Measurements from ENCODE around the gene HIGD1A. TPM values are rescaled to one million over a fixed set of nuclear protein-coding genes. Genes with fewer than 3 reads are reported as not detected.

HIGD1A gene
- total RNA-seq, 2 experiments from 2014 or later: 60.4 to 75.8 TPM

DNA sequence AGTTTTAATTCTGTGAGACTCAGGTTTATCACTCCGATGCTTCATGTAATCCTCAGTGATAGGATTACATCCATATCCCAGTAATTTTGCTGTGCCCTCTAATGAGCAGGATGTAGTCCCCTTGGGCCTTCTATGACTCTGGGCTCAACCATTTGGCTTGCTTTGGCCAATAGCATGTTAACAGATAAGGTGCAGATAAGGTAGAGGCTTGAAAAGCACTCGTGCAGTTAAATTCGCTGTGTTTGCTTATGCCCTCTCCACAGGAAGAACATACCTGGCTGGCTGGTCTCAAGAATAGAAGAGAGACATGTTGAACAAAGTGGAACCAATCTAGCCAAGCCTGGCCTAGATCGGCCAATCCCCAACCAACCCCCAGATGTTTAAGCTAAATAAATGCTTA lies 51.3 kb downstream of the HIGD1A start:
- BruUV-seq (replicated peaks): no TSS peak
- H3K4me1 ChIP-seq (ENCODE audit: insufficient read depth, low read length, poor library complexity, severe bottlenecking): no peaks in the 10 kb centered on the region
- POLR2A ChIA-PET: no interaction called here
- intact Hi-C loops (cut with micrococcal nuclease; ENCODE audit: unreplicated experiment): no loop called here
- no peak overlapping the region for H3K4me3 ChIP-seq (ENCODE audit: low read depth, low read length, poor library complexity, severe bottlenecking)
- no peaks in the 10 kb centered on the region for H3K36me3 ChIP-seq (ENCODE audit: insufficient read depth, low read length)
- no peaks in the 10 kb centered on the region for H3K9me2 ChIP-seq (ENCODE audit: insufficient read depth, low read length)
- no peak overlapping the region for H2AFZ ChIP-seq (ENCODE audit: low read length)
- H3K79me2 ChIP-seq (ENCODE audit: insufficient read depth, low read depth, low read length): no peaks in the 10 kb centered on the region
- H4K20me1 ChIP-seq (ENCODE audit: insufficient read depth, low read length): no peaks in the 10 kb centered on the region
- CTCF ChIA-PET (ENCODE audit: unreplicated experiment): no interaction called here
- H3K27ac ChIP-seq (ENCODE audit: low read depth, low read length, poor library complexity, severe bottlenecking): no peak overlapping the region
- no peak for DNase-seq (ENCODE audit: low spot score)
- TF ChIP-seq, protein P1, sequence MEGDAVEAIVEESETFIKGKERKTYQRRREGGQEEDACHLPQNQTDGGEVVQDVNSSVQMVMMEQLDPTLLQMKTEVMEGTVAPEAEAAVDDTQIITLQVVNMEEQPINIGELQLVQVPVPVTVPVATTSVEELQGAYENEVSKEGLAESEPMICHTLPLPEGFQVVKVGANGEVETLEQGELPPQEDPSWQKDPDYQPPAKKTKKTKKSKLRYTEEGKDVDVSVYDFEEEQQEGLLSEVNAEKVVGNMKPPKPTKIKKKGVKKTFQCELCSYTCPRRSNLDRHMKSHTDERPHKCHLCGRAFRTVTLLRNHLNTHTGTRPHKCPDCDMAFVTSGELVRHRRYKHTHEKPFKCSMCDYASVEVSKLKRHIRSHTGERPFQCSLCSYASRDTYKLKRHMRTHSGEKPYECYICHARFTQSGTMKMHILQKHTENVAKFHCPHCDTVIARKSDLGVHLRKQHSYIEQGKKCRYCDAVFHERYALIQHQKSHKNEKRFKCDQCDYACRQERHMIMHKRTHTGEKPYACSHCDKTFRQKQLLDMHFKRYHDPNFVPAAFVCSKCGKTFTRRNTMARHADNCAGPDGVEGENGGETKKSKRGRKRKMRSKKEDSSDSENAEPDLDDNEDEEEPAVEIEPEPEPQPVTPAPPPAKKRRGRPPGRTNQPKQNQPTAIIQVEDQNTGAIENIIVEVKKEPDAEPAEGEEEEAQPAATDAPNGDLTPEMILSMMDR (conservative IDR thresholded peaks at IDR 0.05; ENCODE audit: low read length): no peak
- no peak for TF ChIP-seq EZH2phosphoT487 (IDR thresholded peaks at IDR 0.05; ENCODE audit: borderline replicate concordance, low read depth, low read length)
- no peak overlapping the region for H3K4me2 ChIP-seq (ENCODE audit: low read length)
- H3K9me3 ChIP-seq (ENCODE audit: low read length): no peaks in the 10 kb centered on the region

DNA sequence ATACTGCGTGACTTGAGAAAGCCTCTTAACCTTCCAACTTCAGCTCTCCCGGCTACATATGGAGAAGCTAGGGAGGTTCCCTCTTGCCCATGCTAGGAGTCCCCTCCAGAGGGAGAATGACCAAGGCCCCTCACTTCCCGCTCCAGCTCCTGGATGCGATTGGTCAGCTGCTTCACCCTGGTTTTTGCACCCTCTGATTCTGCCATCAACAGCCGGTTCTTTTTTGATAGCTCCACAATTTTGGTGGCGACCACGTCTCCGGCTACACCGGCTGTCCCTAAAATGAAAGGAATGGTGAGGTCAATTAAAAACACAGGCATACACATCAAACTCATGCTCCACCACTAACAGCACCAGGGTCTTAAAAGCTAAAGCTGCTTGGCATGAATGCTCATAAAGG lies 51.8 kb downstream of the HIGD1A start:
- Histone ChIP-seq H3K4me2 (ENCODE audit: low read length) (no peak overlapping the region), H2AFZ (ENCODE audit: low read length) (no peak overlapping the region), H3K9me2 (ENCODE audit: insufficient read depth, low read length) (no peaks in the 10 kb centered on the region), H3K4me1 (ENCODE audit: insufficient read depth, low read length, poor library complexity, severe bottlenecking) (no peaks in the 10 kb centered on the region), H4K20me1 (ENCODE audit: insufficient read depth, low read length) (no peaks in the 10 kb centered on the region), H3K9me3 (ENCODE audit: low read length) (no peaks in the 10 kb centered on the region), H3K4me3 (ENCODE audit: low read depth, low read length, poor library complexity, severe bottlenecking) (no peak overlapping the region), H3K36me3 (ENCODE audit: insufficient read depth, low read length) (no peaks in the 10 kb centered on the region), H3K27ac (ENCODE audit: low read depth, low read length, poor library complexity, severe bottlenecking) (no peak overlapping the region), H3K79me2 (ENCODE audit: insufficient read depth, low read depth, low read length) (no peaks in the 10 kb centered on the region)
- DNase-seq (ENCODE audit: low spot score): no peak
- TF ChIP-seq EZH2phosphoT487 (IDR thresholded peaks at IDR 0.05; ENCODE audit: borderline replicate concordance, low read depth, low read length): no peak
- TF ChIP-seq, protein P1 (conservative IDR thresholded peaks at IDR 0.05; ENCODE audit: low read length): no peak
- ChIA-PET CTCF (ENCODE audit: unreplicated experiment) (interaction anchor here (0.9 kb wide), 1 partner anchor 169 kb away, joined by 3 read pairs; no protein-coding TSS in a partner anchor), POLR2A (interaction anchor here (1.0 kb wide), 1 partner anchor 14 kb away, joined by 3 read pairs; no protein-coding TSS in a partner anchor)
- no TSS peak for BruUV-seq (replicated peaks)
- intact Hi-C loops (cut with micrococcal nuclease; ENCODE audit: unreplicated experiment): no loop called here

DNA sequence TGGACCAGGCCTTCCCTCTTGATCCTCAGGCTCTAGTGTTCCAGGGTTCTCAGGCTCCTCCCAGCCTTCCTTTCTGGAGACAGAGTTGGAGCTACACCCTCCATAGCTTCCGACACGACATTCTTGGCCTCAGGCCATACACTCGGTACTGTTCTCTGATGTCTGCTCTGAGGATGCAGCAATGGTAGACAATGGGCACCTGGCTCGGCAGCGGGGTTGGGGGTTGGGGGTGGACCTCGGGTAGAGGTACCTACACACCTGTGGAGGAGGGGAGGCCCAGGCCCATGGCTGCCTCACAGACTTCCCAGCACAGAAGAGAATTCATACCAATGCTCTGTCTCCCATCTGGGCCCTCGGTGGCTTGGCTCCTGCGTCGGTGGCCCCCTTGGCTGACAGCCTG lies 52.7 kb downstream of the HIGD1A start:
- ChIA-PET CTCF (ENCODE audit: unreplicated experiment) (interaction anchor here (0.9 kb wide), 1 partner anchor 168 kb away, joined by 3 read pairs; no protein-coding TSS in a partner anchor), POLR2A (interaction anchor here (1.0 kb wide), 1 partner anchor 15 kb away, joined by 3 read pairs; no protein-coding TSS in a partner anchor)
- Histone ChIP-seq H3K4me1 (ENCODE audit: insufficient read depth, low read length, poor library complexity, severe bottlenecking) (no peaks in the 10 kb centered on the region), H3K9me2 (ENCODE audit: insufficient read depth, low read length) (no peaks in the 10 kb centered on the region), H3K27ac (ENCODE audit: low read depth, low read length, poor library complexity, severe bottlenecking) (no peak overlapping the region), H3K9me3 (ENCODE audit: low read length) (no peaks in the 10 kb centered on the region), H3K36me3 (ENCODE audit: insufficient read depth, low read length) (no peaks in the 10 kb centered on the region), H2AFZ (ENCODE audit: low read length) (no peak overlapping the region), H3K4me3 (ENCODE audit: low read depth, low read length, poor library complexity, severe bottlenecking) (no peak overlapping the region), H3K79me2 (ENCODE audit: insufficient read depth, low read depth, low read length) (no peaks in the 10 kb centered on the region), H4K20me1 (ENCODE audit: insufficient read depth, low read length) (no peaks in the 10 kb centered on the region), H3K4me2 (ENCODE audit: low read length) (no peak overlapping the region)
- intact Hi-C loops (cut with micrococcal nuclease; ENCODE audit: unreplicated experiment): no loop called here
- TF ChIP-seq, protein P1 (conservative IDR thresholded peaks at IDR 0.05; ENCODE audit: low read length): no peak
- no peak for TF ChIP-seq EZH2phosphoT487 (IDR thresholded peaks at IDR 0.05; ENCODE audit: borderline replicate concordance, low read depth, low read length)
- DNase-seq (ENCODE audit: low spot score): no peak
- BruUV-seq (replicated peaks): no TSS peak

Measured in OCI-LY7 (cell line).